GM08714 (cell line): ENCODE data around the gene CDH11.

Experiments
- H3K4me3 ChIP-seq: fragments of 200-500 bp; sonication (Bioruptor generic); 2 replicates; pipeline ENCODE4 v1.5.1; 2014; ENCODE audit warnings: mild to moderate bottlenecking, low read length, inconsistent platforms
- ZNF274 ChIP-seq: IDR thresholded peaks from 2 replicates; pipeline ENCODE4 v1.6.1; 2012; ENCODE audit warnings: mild to moderate bottlenecking, low read depth, low read length

CDH11 gene

DNA sequence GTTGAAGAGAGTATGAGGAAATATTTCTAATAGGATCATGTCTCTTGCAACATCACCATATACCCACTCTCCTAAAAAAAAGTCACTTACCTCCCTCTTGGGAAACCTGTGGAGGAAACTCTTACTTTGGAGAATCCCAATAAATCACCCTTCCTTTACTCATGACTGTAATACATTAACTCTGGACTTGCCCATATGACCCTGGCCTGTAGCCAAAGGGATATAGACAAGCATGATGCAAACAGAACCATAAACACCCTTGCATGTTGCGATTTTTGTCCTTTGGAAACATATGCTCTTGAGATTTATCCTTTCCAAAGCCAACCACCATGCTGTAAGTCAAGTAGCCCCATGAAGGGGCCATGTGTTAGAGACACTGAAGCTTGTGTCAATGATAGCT lies 19.5 kb downstream of the CDH11 start:
- TF ChIP-seq ZNF274, result no peak
- H3K4me3 ChIP-seq, result no peak overlapping the region

GRCh38 chr16:65101009-65101408 lies 20.9 kb downstream of the CDH11 start:
- TF ChIP-seq ZNF274, result no peak
- H3K4me3 ChIP-seq, result no peak overlapping the region

DNA sequence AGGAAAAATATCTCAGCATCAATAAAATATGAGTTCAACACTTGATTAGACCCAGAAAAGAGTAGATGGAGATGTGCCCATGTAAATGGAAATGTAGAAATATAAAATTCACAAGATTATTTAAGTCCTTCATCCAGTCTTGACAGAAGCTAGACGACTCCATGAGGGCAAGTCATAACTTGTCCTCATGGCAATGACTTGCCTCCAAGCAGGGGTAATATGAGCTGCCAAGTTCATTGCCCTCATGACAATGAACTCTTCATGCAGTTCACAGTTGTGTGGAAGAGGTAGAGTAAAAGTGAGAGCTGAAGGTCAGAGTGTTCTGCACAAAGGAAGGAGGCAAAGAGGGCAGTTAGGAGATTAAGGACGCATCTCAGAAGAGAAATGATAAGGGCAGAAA lies 22.3 kb downstream of the CDH11 start:
- TF ChIP-seq ZNF274, result no peak
- no peak overlapping the region for H3K4me3 ChIP-seq

GRCh38 chr16:65098916-65099315 lies 22.9 kb downstream of the CDH11 start:
- no peak for TF ChIP-seq ZNF274
- H3K4me3 ChIP-seq, result no peak overlapping the region

DNA sequence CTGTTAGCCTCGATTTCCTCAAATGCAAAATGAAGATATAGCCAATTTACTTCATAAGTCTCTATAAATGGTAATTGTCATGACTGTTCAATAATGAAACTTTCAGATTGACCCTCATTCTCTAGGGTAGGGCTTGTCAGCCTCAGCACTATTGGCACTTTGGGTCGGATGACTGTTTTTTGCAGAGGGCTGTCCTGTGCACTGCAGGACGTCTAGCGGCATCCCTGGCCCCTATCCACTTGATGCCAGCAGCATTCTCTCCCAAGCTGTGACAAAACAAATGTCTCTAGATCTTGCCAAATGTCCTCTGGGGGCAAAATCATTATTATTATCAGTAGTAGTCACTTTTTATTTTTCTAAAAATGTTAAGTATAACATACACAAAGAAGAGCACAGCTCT lies 24.6 kb downstream of the CDH11 start:
- no peak overlapping the region for H3K4me3 ChIP-seq
- TF ChIP-seq ZNF274, result no peak

GRCh38 chr16:65095906-65096305 lies 26.0 kb downstream of the CDH11 start:
- no peak overlapping the region for H3K4me3 ChIP-seq

GRCh38 chr16:65095090-65095728 lies 26.7 kb downstream of the CDH11 start:
- H3K4me3 ChIP-seq, result no peak overlapping the region
- no peak for TF ChIP-seq ZNF274

More at GRCh38 chr16:65095906-65096305, 26.0 kb downstream of the CDH11 start:
- TF ChIP-seq ZNF274, result no peak

- no peak overlapping the region for H3K4me3 ChIP-seq
- TF ChIP-seq ZNF274, result no peak
These were observed 27.9 kb downstream of the CDH11 start for GRCh38 chr16:65094009-65094408.

DNA sequence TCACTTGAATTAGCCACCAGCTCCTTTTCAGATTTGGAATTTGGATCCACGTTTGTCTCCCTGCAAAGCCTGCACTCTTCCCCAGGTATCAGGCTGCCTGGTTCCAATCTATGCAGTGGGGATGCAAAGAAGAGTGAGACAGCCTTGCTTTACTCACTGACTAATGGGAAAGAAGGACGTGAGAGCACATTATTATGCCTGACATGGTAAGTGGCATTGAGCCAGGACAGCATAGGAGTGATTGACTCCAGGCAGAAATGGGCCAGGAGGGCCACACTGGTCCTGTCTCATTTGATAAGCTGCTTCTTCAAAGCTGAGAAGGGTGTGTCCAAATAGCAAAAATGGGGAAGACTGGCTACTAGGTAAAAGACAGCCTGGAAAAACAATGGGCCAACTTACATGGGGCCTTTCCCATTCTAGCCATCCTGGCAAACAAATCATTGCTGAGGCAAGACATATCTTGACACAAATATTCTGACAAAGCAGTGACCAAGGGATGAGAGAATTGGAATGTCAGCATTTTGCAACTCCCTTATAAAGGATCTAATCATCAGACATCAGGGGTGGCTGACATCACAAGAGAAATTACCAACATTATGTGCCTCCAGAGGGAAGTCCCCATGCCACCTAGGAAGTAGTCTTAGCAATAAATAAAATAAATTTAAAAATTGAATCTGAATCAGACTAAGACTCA lies 38.6 kb downstream of the CDH11 start:
- no peak overlapping the region for H3K4me3 ChIP-seq
- TF ChIP-seq ZNF274, result no peak

GRCh38 chr16:65079549-65079948 lies 42.3 kb downstream of the CDH11 start:
- TF ChIP-seq ZNF274, result no peak

GRCh38 chr16:65077181-65077580 lies 44.7 kb downstream of the CDH11 start:
- H3K4me3 ChIP-seq, result no peak overlapping the region
- TF ChIP-seq ZNF274, result no peak

More at GRCh38 chr16:65079549-65079948, 42.3 kb downstream of the CDH11 start:
- H3K4me3 ChIP-seq, result no peak overlapping the region

DNA sequence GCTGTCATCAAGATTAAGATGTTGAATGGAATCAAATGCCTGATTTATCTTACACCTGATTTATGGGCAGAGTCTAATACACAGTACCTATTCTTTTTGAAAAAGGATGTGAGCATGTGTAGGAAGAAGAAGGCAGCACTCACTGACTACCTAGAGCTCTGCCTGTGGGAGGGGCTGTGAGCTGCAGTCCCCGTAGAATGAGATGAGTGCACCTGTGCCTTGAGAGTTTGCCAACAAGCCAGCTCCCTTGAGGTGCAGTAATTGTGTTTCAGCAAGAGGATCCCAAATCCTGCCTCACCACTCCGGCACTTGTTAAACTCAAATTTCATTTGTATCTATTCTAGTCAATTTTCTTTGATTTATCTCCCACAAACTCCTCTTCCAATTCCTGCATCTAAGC lies 46.0 kb downstream of the CDH11 start:
- TF ChIP-seq ZNF274, result no peak

DNA sequence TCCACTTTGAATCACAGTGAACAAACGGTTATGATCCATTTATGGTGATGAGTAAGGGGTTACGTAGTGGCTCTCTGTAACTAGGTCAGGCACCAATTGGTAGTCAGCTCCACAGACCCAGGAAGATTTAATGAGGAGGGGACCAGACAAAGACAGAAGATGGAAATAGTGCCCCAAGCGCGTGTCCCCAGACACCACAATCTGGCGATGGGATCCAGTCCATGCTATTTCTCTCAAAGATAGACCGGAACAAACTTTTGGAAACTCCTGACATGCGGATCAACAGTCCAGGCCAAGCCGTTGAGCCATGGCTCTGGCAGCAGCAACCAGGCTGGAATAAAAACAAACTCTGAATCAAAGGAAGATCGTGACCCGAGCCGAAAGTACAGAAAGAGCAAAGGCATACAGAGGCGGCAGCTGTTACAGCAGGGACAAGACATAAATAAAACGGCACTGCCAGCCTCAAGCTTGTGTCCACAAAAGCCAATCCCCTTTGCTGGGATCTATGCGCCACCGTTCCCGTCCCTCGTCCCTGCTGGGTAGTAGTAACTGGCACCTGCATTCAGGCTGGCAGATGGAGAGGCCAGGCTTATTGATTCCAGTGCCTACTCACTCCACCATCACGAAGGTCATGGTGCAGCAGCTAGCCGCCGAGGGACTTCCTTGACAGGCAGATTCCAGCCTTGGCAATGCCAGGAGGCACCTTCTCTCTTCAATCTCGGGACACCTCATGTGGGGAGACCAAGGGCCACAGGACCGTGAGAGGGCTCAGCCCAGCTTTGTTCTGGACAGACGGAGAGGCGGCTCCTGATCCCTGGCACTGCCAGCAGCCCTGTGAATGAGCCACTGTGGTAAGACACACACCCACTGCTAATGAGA lies 50.2 kb downstream of the CDH11 start:
- no peak overlapping the region for H3K4me3 ChIP-seq
- no peak for TF ChIP-seq ZNF274

More for the DNA sequence above, 46.0 kb downstream of the CDH11 start:
- H3K4me3 ChIP-seq, result no peak overlapping the region

DNA sequence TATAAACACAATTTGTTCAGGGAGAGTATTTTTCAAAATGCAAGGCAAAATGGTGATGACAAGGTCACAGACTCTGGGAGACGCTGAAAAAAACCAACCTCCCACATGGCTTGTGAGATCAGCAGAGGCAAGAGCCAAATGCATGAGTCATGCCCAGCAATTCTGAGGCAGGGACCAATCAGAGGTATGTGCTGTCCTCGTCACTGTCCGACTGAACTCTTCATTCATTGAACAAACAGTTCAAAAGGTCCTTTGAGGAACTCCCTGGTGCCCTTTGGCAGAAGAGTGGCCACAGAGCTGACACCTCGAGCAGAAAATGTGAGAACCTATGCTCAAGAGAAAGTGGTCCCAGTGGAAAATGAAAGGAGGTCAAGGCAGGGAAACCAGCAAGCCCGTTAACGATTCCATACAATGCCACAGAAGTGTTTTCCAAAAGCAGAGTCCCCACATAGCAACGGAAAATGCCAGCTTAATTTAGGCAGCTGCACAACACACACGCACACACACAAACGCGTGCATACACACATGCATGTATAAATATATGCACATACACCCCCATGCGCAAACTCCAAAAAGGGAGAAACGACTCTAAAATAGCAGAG lies 50.9 kb downstream of the CDH11 start:
- no peak overlapping the region for H3K4me3 ChIP-seq
- TF ChIP-seq ZNF274, result no peak
